Measurements from ENCODE around the gene PSG6. TPM values are rescaled to one million over a fixed set of nuclear protein-coding genes. Genes with fewer than 3 reads are reported as not detected.
"Not testable (repeated sequence)": the region's sequence is repeated elsewhere in the genome, so short reads cannot be mapped to it uniquely, and the experiment has no call there.

PSG6 gene
- total and polyA plus RNA-seq, 2 donors = not detected

- not testable (repeated sequence) for H3K4me3 ChIP-seq (ENCODE audit: low read depth, low read length); H3K27ac ChIP-seq (ENCODE audit: low read depth); DNase-seq (ENCODE audit: extremely low spot score); H3K4me1 ChIP-seq (ENCODE audit: insufficient read depth); H3K36me3 ChIP-seq (ENCODE audit: insufficient read depth)
- WGBS = 80% methylated on average over 19 of the region's 19 CpGs
Observed at GRCh38 chr19:42856866-42857543, 60.7 kb downstream of the PSG6 start.

GRCh38 chr19:42854745-42855144, 62.9 kb downstream of the PSG6 start:
- DNase-seq (ENCODE audit: extremely low spot score); H3K4me1 ChIP-seq (ENCODE audit: insufficient read depth); H3K27ac ChIP-seq (ENCODE audit: low read depth); H3K36me3 ChIP-seq (ENCODE audit: insufficient read depth); H3K4me3 ChIP-seq (ENCODE audit: low read depth, low read length): not testable (repeated sequence)
- WGBS = 90% methylated on average over 1 of the region's 3 CpGs

GRCh38 chr19:42853231-42853630, 64.5 kb downstream of the PSG6 start:
- H3K4me1 ChIP-seq (ENCODE audit: insufficient read depth); H3K27ac ChIP-seq (ENCODE audit: low read depth); H3K36me3 ChIP-seq (ENCODE audit: insufficient read depth); DNase-seq (ENCODE audit: extremely low spot score); H3K4me3 ChIP-seq (ENCODE audit: low read depth, low read length): not testable (repeated sequence)
- 87% methylated on average over 1 of the region's 1 CpG for WGBS

- H3K27ac ChIP-seq (ENCODE audit: low read depth); H3K36me3 ChIP-seq (ENCODE audit: insufficient read depth): not testable (repeated sequence)
Observed at GRCh38 chr19:42852821-42853220, 64.9 kb downstream of the PSG6 start.

More at GRCh38 chr19:42852821-42853220, 64.9 kb downstream of the PSG6 start:
- not testable (repeated sequence) for DNase-seq (ENCODE audit: extremely low spot score); H3K4me3 ChIP-seq (ENCODE audit: low read depth, low read length); H3K4me1 ChIP-seq (ENCODE audit: insufficient read depth)

Other genes starting within 250 kb of the PSG6 start
- gene PSG3, start 177.4 kb downstream of the PSG6 start, total RNA-seq = not detected
- not detected for gene PSG3, start 177.4 kb downstream of the PSG6 start, polyA plus RNA-seq
- gene PSG8, start 152.2 kb downstream of the PSG6 start, total RNA-seq = not detected
- gene PSG8, start 152.2 kb downstream of the PSG6 start, polyA plus RNA-seq = not detected
- not detected for gene PSG1, start 38.2 kb downstream of the PSG6 start, total RNA-seq
- gene PSG1, start 38.2 kb downstream of the PSG6 start, polyA plus RNA-seq = not detected
- not detected for gene PSG7, start 19.3 kb upstream of the PSG6 start, total RNA-seq
- gene PSG7, start 19.3 kb upstream of the PSG6 start, polyA plus RNA-seq = not detected
- not detected for gene PSG11, start 108.6 kb upstream of the PSG6 start, total RNA-seq
- not detected for gene PSG11, start 108.6 kb upstream of the PSG6 start, polyA plus RNA-seq
- not detected for gene PSG2, start 164.8 kb upstream of the PSG6 start, total RNA-seq
- gene PSG2, start 164.8 kb upstream of the PSG6 start, polyA plus RNA-seq = not detected